ENCODE results near the gene IL17RA. TPM values are rescaled to one million over a fixed set of nuclear protein-coding genes. Genes with fewer than 3 reads are reported as not detected.

The IL17RA gene
- total and polyA plus RNA-seq, 2 experiments from 2014 or later = 3.2 to 9.6 TPM

GRCh38 chr22:17143101-17143500 lies 58.3 kb downstream of the IL17RA start (continued):
- TF ChIP-seq, protein P1, sequence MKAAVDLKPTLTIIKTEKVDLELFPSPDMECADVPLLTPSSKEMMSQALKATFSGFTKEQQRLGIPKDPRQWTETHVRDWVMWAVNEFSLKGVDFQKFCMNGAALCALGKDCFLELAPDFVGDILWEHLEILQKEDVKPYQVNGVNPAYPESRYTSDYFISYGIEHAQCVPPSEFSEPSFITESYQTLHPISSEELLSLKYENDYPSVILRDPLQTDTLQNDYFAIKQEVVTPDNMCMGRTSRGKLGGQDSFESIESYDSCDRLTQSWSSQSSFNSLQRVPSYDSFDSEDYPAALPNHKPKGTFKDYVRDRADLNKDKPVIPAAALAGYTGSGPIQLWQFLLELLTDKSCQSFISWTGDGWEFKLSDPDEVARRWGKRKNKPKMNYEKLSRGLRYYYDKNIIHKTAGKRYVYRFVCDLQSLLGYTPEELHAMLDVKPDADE (IDR thresholded peaks at IDR 0.05) = no peak
- TF ChIP-seq EZH2 (IDR thresholded peaks at IDR 0.05; ENCODE audit: low read depth, unreplicated experiment) (no peak), ZNF114 (CRISPR knock-in tag; IDR thresholded peaks at IDR 0.05) (no peak), NANOG (IDR thresholded peaks at IDR 0.05; ENCODE audit: borderline replicate concordance) (no peak)

DNA sequence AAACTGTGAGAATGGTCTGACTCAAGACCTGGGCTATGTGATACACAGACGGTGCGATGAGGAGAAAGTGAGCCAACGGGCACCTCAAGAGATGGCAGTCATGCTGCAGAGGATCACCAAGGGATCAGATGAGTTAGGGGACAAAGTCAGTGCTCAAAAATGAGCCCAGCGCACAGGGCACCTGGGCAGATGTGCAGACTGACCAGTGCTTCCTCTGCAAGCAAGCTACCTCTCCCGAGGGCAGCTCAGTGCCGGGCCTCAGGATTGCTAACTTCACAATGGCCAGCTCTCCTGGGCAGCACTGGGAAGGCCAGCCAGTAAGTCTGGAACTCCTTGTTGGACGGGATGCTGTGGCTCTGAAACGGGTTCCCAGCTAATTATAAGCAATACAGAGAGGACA lies 59.0 kb downstream of the IL17RA start:
- no peaks in the 10 kb centered on the region for H3K27me3 ChIP-seq (ENCODE audit: insufficient read depth)
- peaks cover 13% of the 10 kb centered on the region for H3F3A ChIP-seq (replicated peaks; ENCODE audit: low read depth)
- peaks cover 51% of the 10 kb centered on the region for H3K36me3 Mint-ChIP-seq (ENCODE audit: low read depth)
- H3K4me3 Mint-ChIP-seq = no peak overlapping the region
- H3K4me1 Mint-ChIP-seq = no peaks in the 10 kb centered on the region
- peaks cover 25% of the 10 kb centered on the region for H3K79me2 ChIP-seq (replicated peaks; ENCODE audit: insufficient read depth)
- DNase-seq (ENCODE audit: low spot score) (no peak), ATAC-seq (no peak)
- H4K20me1 ChIP-seq (replicated peaks; ENCODE audit: insufficient read depth) = peaks cover 17% of the 10 kb centered on the region
- H3K27ac ChIP-seq (ENCODE audit: low read depth) = no peak overlapping the region
- no peaks in the 10 kb centered on the region; the same call in 1 of the 2 replicates for H3K36me3 ChIP-seq (ENCODE audit: insufficient read depth)
- H3K9me2 ChIP-seq (ENCODE audit: insufficient read depth) = no peaks in the 10 kb centered on the region
- no peaks in the 10 kb centered on the region for H3K4me1 ChIP-seq (ENCODE audit: insufficient read depth)
- H3K9me3 Mint-ChIP-seq = peaks cover 4% of the 10 kb centered on the region; the same call in 1 of the 3 replicates
- H3K27me3 Mint-ChIP-seq (ENCODE audit: insufficient read depth, low read depth, poor library complexity) = peaks cover 1% of the 10 kb centered on the region
- no peak overlapping the region for H2AFZ ChIP-seq
- H3K27ac Mint-ChIP-seq = no peak overlapping the region
- no peak overlapping the region for H3K4me2 ChIP-seq
- no peak overlapping the region for H3K4me3 ChIP-seq
- TF ChIP-seq STAT1 (IDR thresholded peaks at IDR 0.05; ENCODE audit: unreplicated experiment) (no peak), ZNF331 (CRISPR knock-in tag; IDR thresholded peaks at IDR 0.05; ENCODE audit: low read depth) (no peak), JUNB (IDR thresholded peaks at IDR 0.05; ENCODE audit: unreplicated experiment) (no peak), EZH2phosphoT487 (IDR thresholded peaks at IDR 0.05; ENCODE audit: unreplicated experiment) (no peak), POLR2AphosphoS5 (IDR thresholded peaks at IDR 0.05; ENCODE audit: low read depth) (no peak), ZNF462 (CRISPR knock-in tag; IDR thresholded peaks at IDR 0.05) (no peak), CREB1 (CRISPR knock-in tag; IDR thresholded peaks at IDR 0.05; ENCODE audit: low read depth) (no peak), EZH2 (IDR thresholded peaks at IDR 0.05; ENCODE audit: low read depth, unreplicated experiment) (no peak)
- TF ChIP-seq, protein P2, sequence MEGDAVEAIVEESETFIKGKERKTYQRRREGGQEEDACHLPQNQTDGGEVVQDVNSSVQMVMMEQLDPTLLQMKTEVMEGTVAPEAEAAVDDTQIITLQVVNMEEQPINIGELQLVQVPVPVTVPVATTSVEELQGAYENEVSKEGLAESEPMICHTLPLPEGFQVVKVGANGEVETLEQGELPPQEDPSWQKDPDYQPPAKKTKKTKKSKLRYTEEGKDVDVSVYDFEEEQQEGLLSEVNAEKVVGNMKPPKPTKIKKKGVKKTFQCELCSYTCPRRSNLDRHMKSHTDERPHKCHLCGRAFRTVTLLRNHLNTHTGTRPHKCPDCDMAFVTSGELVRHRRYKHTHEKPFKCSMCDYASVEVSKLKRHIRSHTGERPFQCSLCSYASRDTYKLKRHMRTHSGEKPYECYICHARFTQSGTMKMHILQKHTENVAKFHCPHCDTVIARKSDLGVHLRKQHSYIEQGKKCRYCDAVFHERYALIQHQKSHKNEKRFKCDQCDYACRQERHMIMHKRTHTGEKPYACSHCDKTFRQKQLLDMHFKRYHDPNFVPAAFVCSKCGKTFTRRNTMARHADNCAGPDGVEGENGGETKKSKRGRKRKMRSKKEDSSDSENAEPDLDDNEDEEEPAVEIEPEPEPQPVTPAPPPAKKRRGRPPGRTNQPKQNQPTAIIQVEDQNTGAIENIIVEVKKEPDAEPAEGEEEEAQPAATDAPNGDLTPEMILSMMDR (conservative IDR thresholded peaks at IDR 0.05; ENCODE audit: low read depth in 2 of 2) = no peak
- TF ChIP-seq, protein P1 (IDR thresholded peaks at IDR 0.05) = no peak
